ENCODE data around the gene PROX1.

Gene PROX1

GRCh38 chr1:213997038-213997771 lies 9.4 kb downstream of the PROX1 start:
- in situ Hi-C loops (cut with MboI; ENCODE audit: low sequenced_read_pairs), result no loop called here

- in situ Hi-C loops (cut with MboI; ENCODE audit: low sequenced_read_pairs), result no loop called here
These were observed 10.0 kb downstream of the PROX1 start for GRCh38 chr1:213997772-213998107.

- in situ Hi-C loops (cut with MboI; ENCODE audit: low sequenced_read_pairs), result no loop called here
These were observed 11.0 kb downstream of the PROX1 start for GRCh38 chr1:213998785-213999184.

GRCh38 chr1:213999732-214000131 lies 12.0 kb downstream of the PROX1 start:
- in situ Hi-C loops (cut with MboI; ENCODE audit: low sequenced_read_pairs), result no loop called here

GRCh38 chr1:214002060-214002459 lies 14.3 kb downstream of the PROX1 start:
- in situ Hi-C loops (cut with MboI; ENCODE audit: low sequenced_read_pairs), result no loop called here

GRCh38 chr1:214002472-214002871 lies 14.7 kb downstream of the PROX1 start:
- in situ Hi-C loops (cut with MboI; ENCODE audit: low sequenced_read_pairs), result no loop called here

DNA sequence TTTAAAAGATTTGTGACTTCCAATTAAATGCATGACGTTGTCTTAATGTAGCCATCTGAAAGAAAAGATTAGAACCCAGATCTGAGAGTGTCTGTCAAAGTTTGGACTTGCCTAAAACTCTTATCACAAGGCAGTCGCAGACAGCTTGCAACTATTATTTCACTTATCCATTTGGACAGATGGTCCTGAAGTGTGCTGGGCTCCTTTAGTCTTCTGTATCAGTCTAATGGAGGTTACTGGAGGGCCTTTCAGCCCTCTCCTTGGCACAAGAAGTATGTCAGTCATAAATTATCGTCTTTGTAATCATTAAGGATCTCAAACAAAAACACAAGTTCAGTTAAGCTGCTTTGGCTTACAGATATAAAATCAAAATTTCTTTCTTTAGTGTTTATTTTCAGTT lies 15.5 kb downstream of the PROX1 start:
- in situ Hi-C loops (cut with MboI; ENCODE audit: low sequenced_read_pairs), result no loop called here

DNA sequence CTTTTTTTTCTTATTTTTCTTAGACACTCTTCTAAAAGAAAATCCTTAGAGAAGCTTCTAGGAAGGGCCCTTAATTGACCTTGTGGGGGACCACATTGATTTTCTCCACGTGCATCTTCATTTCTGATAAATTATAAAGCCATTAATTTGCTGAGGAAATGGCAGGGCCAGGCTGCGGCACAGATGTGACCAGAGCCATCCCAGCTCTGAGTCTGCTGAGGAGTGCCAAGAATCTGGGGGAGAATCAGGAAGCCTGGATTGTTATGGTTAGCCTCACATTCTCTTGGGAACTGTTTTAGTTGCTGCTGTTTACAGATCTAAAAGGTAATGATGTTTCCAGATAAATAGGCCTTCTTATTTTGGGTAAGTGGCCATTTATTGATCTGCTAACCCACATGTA lies 16.2 kb downstream of the PROX1 start:
- in situ Hi-C loops (cut with MboI; ENCODE audit: low sequenced_read_pairs), result no loop called here

GRCh38 chr1:214004795-214005194 lies 17.0 kb downstream of the PROX1 start:
- in situ Hi-C loops (cut with MboI; ENCODE audit: low sequenced_read_pairs), result no loop called here

- in situ Hi-C loops (cut with MboI; ENCODE audit: low sequenced_read_pairs), result no loop called here
These were observed 17.9 kb downstream of the PROX1 start for GRCh38 chr1:214005708-214006107.

GRCh38 chr1:214006845-214007244 lies 19.1 kb downstream of the PROX1 start:
- in situ Hi-C loops (cut with MboI; ENCODE audit: low sequenced_read_pairs), result no loop called here

DNA sequence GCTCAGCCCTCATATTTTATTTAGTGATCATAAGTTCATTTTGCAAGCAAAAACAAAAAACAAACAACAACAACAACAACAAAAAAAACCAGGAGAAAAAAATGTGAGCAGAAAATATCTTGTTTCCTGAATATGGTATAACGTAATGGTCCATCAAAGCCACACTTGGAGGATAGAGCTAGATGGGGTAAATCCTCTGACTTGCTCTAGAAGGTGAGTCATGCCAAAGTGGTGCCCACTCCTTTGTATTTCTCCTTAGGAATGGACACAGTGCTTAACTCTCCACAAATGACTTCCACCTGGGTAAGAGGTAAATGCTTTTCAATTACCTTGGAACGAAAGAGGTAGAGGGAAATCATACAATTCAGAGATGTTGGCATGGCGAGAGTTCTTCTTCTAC lies 20.6 kb downstream of the PROX1 start:
- in situ Hi-C loops (cut with MboI; ENCODE audit: low sequenced_read_pairs), result no loop called here

DNA sequence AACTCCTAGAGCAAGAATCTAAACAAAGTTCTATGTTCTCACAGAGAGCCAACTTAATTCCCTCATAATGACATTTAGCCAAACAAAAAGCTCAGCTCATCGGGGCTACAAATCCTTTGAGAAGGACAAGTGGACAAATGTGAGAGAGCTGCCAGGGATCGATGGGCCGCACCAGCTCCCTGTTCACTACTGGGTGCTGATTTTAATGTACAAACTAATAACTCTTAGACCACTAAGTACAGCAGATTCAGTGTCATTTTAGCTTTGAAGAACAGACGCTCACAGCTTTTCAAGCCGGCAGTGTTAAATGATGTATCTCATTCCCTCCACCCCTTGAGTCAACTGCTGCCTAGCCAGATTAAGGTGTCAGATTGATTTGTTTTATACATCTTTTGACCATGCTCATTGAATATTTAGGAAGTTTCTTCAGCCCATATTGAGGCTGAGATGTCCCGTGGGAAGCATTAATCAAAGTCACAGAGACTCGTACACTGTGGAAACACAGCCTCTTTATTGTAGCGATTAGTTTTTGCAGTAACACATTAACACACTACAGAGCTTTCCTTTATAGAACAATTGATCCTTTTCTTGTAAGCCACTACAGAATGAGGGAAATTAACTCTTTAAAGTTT lies 21.1 kb downstream of the PROX1 start:
- in situ Hi-C loops (cut with MboI; ENCODE audit: low sequenced_read_pairs), result no loop called here

- in situ Hi-C loops (cut with MboI; ENCODE audit: low sequenced_read_pairs), result no loop called here
These were observed 21.8 kb downstream of the PROX1 start for GRCh38 chr1:214009423-214010196.

DNA sequence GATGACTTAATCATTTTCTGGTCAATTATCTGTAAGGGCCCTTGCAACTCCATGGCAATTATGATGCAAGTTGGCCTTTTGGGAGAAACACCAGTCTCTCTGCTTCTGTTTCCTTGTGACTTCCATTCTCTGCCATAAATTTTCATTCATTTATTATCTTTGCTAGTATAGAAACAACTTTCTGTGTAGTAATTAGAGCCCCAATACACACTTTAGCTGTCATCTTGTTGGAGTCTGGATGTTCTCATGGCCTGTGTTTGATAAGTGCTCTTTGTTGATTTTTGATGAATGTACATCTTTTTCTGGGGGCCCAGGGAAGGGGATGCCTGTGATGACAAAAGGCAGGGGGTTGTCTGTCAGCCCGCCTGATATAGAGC lies 22.4 kb downstream of the PROX1 start:
- in situ Hi-C loops (cut with MboI; ENCODE audit: low sequenced_read_pairs), result no loop called here

- in situ Hi-C loops (cut with MboI; ENCODE audit: low sequenced_read_pairs), result no loop called here
These were observed 22.9 kb downstream of the PROX1 start for GRCh38 chr1:214010717-214011116.

DNA sequence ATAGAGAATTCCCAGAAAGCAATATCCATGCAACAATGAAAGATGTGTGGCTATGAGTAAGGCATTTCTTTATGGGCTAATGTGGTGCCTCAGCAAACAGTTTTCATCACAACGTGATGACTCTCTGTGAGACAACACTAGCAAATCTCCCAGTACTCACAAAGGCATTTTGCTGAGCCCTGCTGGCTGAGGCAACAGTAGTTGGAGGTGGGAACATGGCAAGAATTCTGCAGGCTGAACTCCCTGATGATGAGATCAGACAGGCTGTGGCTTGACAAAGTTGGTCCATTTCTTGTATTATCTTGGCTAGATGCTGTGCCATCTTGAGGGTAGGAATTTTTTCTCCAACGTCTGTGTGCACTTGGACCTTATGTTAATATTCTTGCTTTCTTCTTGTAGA lies 24.6 kb downstream of the PROX1 start:
- in situ Hi-C loops (cut with MboI; ENCODE audit: low sequenced_read_pairs), result no loop called here

DNA sequence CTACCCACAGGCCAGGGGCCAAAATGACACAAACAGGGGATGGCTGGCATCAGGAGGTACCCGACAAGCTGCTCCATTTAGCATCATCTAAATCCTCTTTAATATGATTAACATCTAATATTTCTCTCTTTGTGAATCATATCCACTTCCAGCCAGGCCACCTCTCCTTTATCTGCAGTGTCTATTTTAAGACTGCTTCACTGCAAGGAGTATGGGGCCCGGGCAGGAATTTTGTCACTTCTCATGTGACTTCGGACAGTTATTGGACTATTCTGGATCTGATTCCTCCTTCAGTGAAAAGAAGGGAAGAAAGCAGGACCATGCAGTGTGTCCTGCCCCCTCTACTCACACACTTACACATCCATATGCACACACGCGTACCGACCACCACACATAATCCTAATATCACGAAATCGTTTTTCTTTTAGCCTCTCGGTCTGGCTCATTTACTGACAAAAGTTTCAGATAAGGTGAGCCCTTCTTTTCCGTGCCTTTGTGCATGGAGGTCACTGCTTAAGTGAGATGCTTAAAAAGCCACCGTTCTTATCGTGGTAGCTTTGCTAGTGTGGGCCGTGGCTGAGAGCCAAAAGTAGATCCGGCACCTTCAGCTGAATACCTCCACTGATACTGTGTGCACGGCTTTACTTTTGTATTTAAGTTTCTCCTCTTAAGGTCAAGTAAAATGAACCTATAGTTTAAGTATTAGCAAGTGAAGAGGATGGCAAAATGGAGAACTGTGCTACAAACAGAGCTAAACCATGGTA lies 26.0 kb downstream of the PROX1 start:
- in situ Hi-C loops (cut with MboI; ENCODE audit: low sequenced_read_pairs), result no loop called here

- in situ Hi-C loops (cut with MboI; ENCODE audit: low sequenced_read_pairs), result no loop called here
These were observed 27.0 kb downstream of the PROX1 start for GRCh38 chr1:214014730-214015129.

GRCh38 chr1:214017191-214017982 lies 29.6 kb downstream of the PROX1 start:
- in situ Hi-C loops (cut with MboI; ENCODE audit: low sequenced_read_pairs), result no loop called here

All from HL-60/S4 treated with phorbol 12-myristate 13-acetate at 8.2 ng/mL for 4 days and 3 days (cell line).